Right ventricle myocardium superior (tissue), 1 donor: ENCODE data around the gene HSDL1. TPM values are rescaled to one million over a fixed set of nuclear protein-coding genes. Genes with fewer than 3 reads are reported as not detected.

ENCODE experiments used
- ATAC-seq: fragments of 200-7000 bp; cut with Tn5 transposase; one replicate; pipeline ENCODE4 v1.9.1; 2020; ENCODE audit warnings: mild to moderate bottlenecking; ENCODE audit not compliant: poor library complexity
- DNase-seq: peaks from one replicate; pipeline ENCODE4 v3.0.0-alpha.2; 2020
- intact Hi-C: fragments of 100-400 bp; cut with DNase I; formaldehyde crosslinking; loops from one replicate; pipeline ENCODE4 v1.11.2; 2022
- total RNA-seq: library from RNA; stranded (reverse); fragmentation: NEBNext Ultra II Directional; extraction: Animal tissue kit (Norgen Biotek cat#: 25700); gene quantifications from one replicate; pipeline ENCODE4 v1.2.1, GENCODE V29; 2021
- donor health status: DM: no; HTN: yes; CAD: no; lungs with severe emphysema.

Gene HSDL1
- total RNA-seq, 1 donor from 2014 or later, result 22.6 TPM

- intact Hi-C loops, result no loop called here
- DNase-seq (no peak), ATAC-seq (peak; percentile 22)
Measured at GRCh38 chr16:84178146-84178765, 33.3 kb upstream of the HSDL1 start.

GRCh38 chr16:84177741-84178073, 32.7 kb upstream of the HSDL1 start:
- DNase-seq (no peak), ATAC-seq (peak; percentile 14)
- intact Hi-C loops, result no loop called here

GRCh38 chr16:84176192-84177053, 31.4 kb upstream of the HSDL1 start:
- ATAC-seq (peak; percentile 14), DNase-seq (no peak)
- intact Hi-C loops, result no loop called here

- DNase-seq, result no peak
- intact Hi-C loops, result no loop called here
- ATAC-seq, result peak; percentile 52
Measured at GRCh38 chr16:84175350-84176081, 30.5 kb upstream of the HSDL1 start.

GRCh38 chr16:84174396-84174795, 29.4 kb upstream of the HSDL1 start:
- ATAC-seq (no peak), DNase-seq (no peak)
- intact Hi-C loops, result no loop called here

GRCh38 chr16:84169765-84170310, 24.9 kb upstream of the HSDL1 start:
- intact Hi-C loops, result no loop called here
- no peak for ATAC-seq
- DNase-seq, result no peak

GRCh38 chr16:84166796-84167695, 22.1 kb upstream of the HSDL1 start:
- intact Hi-C loops, result no loop called here
- ATAC-seq (no peak), DNase-seq (no peak)

GRCh38 chr16:84165746-84166145, 20.8 kb upstream of the HSDL1 start:
- ATAC-seq (no peak), DNase-seq (no peak)
- intact Hi-C loops, result no loop called here

- DNase-seq (no peak), ATAC-seq (no peak)
- intact Hi-C loops, result no loop called here
Measured at GRCh38 chr16:84161801-84162200, 16.8 kb upstream of the HSDL1 start.

- no peak for DNase-seq
- intact Hi-C loops, result no loop called here
- no peak for ATAC-seq
Measured at GRCh38 chr16:84161037-84161436, 16.1 kb upstream of the HSDL1 start.

GRCh38 chr16:84159800-84160199, 14.8 kb upstream of the HSDL1 start:
- ATAC-seq (no peak), DNase-seq (no peak)
- intact Hi-C loops, result no loop called here

- intact Hi-C loops, result no loop called here
- ATAC-seq (no peak), DNase-seq (no peak)
Measured at GRCh38 chr16:84159007-84159406, 14.0 kb upstream of the HSDL1 start.

- intact Hi-C loops, result no loop called here
- ATAC-seq (no peak), DNase-seq (no peak)
Measured at GRCh38 chr16:84156342-84156784, 11.4 kb upstream of the HSDL1 start.

- ATAC-seq (no peak), DNase-seq (no peak)
- intact Hi-C loops, result no loop called here
Measured at GRCh38 chr16:84155771-84156170, 10.8 kb upstream of the HSDL1 start.

GRCh38 chr16:84155226-84155625, 10.2 kb upstream of the HSDL1 start:
- intact Hi-C loops, result no loop called here
- ATAC-seq (no peak), DNase-seq (no peak)

GRCh38 chr16:84153660-84154214, 8.8 kb upstream of the HSDL1 start:
- DNase-seq (no peak), ATAC-seq (no peak)
- intact Hi-C loops, result no loop called here

- intact Hi-C loops, result no loop called here
- DNase-seq (no peak), ATAC-seq (no peak)
Measured at GRCh38 chr16:84150926-84151325, 5.9 kb upstream of the HSDL1 start.

- DNase-seq, result peak; percentile 59
- intact Hi-C loops, result loop anchor here (10.0 kb wide), 1 partner anchor 60 kb away; no protein-coding TSS in a partner anchor
Measured at GRCh38 chr16:84144209-84144858, 643 bp downstream of the HSDL1 start.

More at GRCh38 chr16:84144209-84144858, 643 bp downstream of the HSDL1 start:
- peak; percentile 55 for ATAC-seq
